LNCaP clone FGC (cell line): ENCODE measurements around the gene EVC.
A peak's percentile ranks its signal among the peaks of the same experiment; 100 is the strongest.

Experiments used
- DNase-seq: peaks from one replicate; pipeline ENCODE4 v3.0.0-alpha.2; 2011; ENCODE audit warnings: low read depth
- H3K4me3 ChIP-seq: 2 replicates; pipeline ENCODE4 v1.5.1; 2011; ENCODE audit warnings: mild to moderate bottlenecking, low read depth, low read length, control low read depth
- TF ChIP-seq, protein P1 (sequence below): IDR thresholded peaks from 2 replicates; pipeline ENCODE4 v1.5.1; 2012; ENCODE audit warnings: mild to moderate bottlenecking; ENCODE audit not compliant: control insufficient read depth, insufficient read depth; ENCODE audit errors: extremely low read depth

The EVC gene

DNA sequence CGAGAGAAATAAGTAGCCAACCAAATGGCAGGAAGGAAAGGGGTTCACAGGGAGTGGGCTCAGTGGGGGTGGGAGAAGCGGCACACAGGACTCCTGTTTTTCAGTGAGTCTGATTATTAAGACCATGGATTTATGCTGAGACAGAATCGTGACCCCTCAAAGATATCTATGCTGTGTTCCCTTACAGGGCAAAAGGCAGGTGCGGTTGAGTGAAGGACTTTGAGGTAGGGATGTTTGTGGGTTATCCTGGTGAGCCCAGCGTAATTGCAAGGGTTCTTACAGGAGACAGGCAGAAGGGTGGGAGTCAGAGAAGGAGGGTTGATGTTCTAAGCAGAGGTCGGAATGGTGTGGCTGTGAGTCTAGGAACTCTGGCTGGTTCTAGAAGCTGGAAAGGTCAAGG lies 73.0 kb downstream of the EVC start:
- DNase-seq, result no peak
- no peak overlapping the region for H3K4me3 ChIP-seq
- TF ChIP-seq, protein P1, sequence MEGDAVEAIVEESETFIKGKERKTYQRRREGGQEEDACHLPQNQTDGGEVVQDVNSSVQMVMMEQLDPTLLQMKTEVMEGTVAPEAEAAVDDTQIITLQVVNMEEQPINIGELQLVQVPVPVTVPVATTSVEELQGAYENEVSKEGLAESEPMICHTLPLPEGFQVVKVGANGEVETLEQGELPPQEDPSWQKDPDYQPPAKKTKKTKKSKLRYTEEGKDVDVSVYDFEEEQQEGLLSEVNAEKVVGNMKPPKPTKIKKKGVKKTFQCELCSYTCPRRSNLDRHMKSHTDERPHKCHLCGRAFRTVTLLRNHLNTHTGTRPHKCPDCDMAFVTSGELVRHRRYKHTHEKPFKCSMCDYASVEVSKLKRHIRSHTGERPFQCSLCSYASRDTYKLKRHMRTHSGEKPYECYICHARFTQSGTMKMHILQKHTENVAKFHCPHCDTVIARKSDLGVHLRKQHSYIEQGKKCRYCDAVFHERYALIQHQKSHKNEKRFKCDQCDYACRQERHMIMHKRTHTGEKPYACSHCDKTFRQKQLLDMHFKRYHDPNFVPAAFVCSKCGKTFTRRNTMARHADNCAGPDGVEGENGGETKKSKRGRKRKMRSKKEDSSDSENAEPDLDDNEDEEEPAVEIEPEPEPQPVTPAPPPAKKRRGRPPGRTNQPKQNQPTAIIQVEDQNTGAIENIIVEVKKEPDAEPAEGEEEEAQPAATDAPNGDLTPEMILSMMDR, result no peak

DNA sequence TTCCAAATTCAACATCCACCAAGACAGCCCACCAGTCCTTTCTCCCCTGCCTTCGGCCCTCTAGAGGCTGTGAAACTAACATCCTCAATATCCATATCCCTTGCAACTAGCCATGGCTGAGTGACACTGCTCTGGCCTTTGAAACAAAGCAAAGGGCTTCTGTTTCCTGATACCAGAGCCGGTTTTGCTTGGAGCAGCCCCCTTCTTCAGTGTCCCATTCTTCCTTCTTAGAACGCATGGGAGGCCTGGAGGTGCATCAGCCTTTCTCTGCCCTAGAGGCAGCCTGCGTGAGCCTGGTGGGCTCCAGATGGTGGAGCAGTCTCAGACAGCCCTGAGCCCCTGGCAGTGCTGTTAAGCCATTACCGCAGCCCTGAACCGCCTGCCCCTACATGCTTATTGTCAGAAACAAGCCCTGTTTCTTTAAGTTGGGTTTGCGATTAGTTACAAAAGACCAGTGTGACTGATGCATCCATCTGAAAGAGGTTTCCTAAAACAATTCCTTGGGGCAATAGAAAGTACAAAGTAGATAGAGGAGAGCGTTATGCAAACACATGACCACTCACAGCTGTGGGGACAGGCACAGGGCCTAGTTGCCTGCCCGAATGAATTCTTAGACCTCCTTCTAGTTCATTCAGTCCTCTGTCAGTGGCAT lies 74.1 kb downstream of the EVC start:
- no peak overlapping the region for H3K4me3 ChIP-seq
- TF ChIP-seq, protein P1, result no peak
- DNase-seq, result no peak

DNA sequence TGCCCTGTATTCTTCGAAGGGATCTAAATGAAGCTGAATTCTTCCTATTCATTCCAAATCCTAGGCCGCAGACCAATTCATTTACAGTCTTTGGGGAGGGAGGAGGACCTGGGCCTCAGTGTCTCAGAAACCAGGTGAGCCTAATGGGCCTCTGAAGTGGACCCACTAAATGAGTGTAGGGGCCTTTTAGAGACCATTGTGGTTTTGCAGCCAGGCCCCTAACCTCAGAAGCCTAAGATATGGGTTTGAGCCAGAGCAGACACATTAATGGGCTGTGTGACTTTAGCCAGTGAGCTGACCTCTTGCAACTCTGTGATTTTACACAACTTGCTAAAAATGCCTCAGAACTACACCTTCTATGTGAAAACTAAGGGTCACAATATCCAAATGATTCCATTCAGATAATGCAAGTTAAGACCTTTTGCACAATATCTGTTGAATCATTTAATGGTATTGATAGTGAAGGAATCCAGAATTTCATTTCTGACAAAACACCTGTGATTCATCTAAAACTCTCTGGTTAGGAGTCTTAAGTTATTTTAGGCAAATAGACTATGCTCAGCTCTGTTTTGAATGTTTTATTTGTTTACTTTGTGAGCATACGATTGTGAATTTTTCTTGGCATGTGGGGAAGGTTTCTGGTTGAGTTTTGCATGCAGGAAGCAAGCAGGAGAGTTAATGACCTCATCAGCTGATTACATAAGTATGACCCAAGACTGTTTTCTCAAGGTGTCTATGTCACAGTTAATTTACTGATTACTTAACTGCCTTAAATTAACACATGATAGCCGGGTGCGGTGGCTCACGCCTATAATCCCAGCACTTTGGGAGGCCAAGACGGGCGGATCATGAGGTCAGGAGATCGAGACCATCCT lies 75.0 kb downstream of the EVC start:
- TF ChIP-seq, protein P1, result no peak
- no peak overlapping the region for H3K4me3 ChIP-seq
- DNase-seq, result peak; percentile 77

DNA sequence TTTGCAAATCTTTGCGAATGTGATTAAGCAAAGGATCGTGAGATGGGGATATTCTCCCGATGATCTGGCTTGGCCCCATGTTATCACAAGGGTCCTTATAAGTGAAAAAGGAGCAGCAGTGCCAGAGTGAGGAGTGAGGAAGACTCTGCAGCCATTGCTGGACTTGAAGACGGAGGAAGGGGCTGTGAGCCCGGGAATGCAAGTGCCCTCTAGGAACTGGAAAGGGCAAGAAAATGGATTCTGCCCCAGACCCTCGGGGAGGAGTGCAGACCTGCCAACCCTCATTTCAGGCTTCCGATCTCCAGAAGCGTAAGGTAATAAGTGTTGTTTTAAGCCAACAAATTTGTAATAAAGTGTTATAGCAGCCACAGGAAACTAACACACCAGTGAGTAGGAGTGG lies 76.3 kb downstream of the EVC start:
- no peak overlapping the region for H3K4me3 ChIP-seq
- TF ChIP-seq, protein P1, result no peak
- DNase-seq, result no peak

DNA sequence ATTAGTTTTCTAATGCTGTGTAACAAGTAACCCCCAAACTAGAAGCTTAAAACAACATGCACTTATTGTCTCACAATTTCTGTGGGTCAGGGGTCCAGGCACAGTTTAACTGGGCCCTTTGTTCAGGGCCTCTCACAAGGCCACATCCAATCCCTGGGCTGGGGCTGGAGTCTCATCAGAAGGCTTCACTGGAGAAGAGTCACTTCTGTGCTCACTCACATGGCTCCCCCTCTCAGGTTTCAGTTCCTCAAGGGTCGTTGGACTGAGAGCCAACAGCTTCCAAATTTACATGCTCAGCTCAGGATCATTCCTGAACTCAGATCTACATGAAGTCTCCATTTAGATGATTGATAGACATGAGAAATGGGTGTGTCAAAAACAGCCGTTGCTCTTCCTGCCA lies 77.1 kb downstream of the EVC start:
- no peak overlapping the region for H3K4me3 ChIP-seq
- DNase-seq, result no peak
- TF ChIP-seq, protein P1, result no peak

DNA sequence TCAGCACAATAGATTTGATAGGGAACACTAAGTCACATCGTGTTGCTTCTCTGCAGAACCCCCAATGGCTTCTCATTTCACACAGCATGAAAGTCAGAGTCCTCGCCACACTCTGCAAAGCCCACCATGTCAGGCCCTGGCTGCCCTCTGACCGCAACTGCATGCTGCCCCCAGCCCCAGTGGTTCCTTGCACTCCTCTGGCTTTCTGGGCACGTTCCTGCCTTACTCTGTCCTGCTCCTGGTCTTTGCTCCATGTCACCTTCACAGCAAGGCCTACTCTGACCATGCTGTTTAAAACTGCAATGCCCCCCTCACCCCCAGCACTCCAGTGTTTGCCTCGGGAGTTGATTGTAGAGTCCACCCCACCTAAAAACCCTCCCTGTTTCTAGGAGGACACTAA lies 78.1 kb downstream of the EVC start:
- DNase-seq, result no peak
- H3K4me3 ChIP-seq, result no peak overlapping the region
- TF ChIP-seq, protein P1, result no peak

DNA sequence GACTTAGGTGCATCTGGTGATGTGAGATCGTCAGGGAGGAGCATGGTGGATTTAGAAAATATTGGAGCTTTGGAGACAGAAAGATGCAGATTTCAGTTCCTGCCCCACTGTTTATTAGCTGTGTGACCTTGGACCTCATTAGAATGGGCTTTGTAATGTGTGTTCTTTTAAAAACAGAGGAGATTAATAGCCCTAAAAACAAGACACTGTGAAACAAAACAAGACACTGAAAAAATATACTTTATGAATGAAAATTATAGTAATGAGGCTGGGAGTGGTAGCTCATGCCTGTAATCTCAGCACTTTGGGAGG lies 79.5 kb downstream of the EVC start:
- no peak for DNase-seq
- TF ChIP-seq, protein P1, result no peak
- H3K4me3 ChIP-seq, result no peak overlapping the region
